T47D (cell line): Measurements from ENCODE around the gene SLC44A3.
A peak's percentile ranks its signal among the peaks of the same experiment; 100 is the strongest.

Source experiments
- DNase-seq, 2 experiments: peaks; one replicate each; pipeline versions ENCODE4 v3.0.0 to v3.0.0-alpha.2; 2011 to 2012; ENCODE audit warnings: low read depth in 1 of 2, low spot score in 1 of 2
- JUND ChIP-seq: IDR thresholded peaks from 2 replicates; pipeline ENCODE4 v1.6.1; 2012; ENCODE audit warnings: low read depth
- in situ Hi-C: cut with HindIII; loops from 2 replicates; pipeline ENCODE4 v1.10.0; 2016; ENCODE audit warnings: low sequenced_read_pairs, low pct_unique_long_range_greater_than_20kb

The SLC44A3 gene

GRCh38 chr1:94856004-94856403, 35.8 kb downstream of the SLC44A3 start:
- no peak for DNase-seq
- no peak for TF ChIP-seq JUND
- in situ Hi-C loops: no loop called here

- no peak for DNase-seq
- TF ChIP-seq JUND: no peak
- in situ Hi-C loops: no loop called here
Observed at GRCh38 chr1:94856868-94857267, 36.7 kb downstream of the SLC44A3 start.

GRCh38 chr1:94858276-94858675, 38.1 kb downstream of the SLC44A3 start:
- in situ Hi-C loops: no loop called here
- no peak for DNase-seq
- no peak for TF ChIP-seq JUND

- in situ Hi-C loops: no loop called here
- DNase-seq: no peak
- TF ChIP-seq JUND: no peak
Observed at GRCh38 chr1:94859174-94859573, 39.0 kb downstream of the SLC44A3 start.

- in situ Hi-C loops: no loop called here
- TF ChIP-seq JUND: no peak
- DNase-seq: no peak
Observed at GRCh38 chr1:94862718-94863117, 42.6 kb downstream of the SLC44A3 start.

GRCh38 chr1:94863297-94863911, 43.2 kb downstream of the SLC44A3 start:
- DNase-seq: no peak

GRCh38 chr1:94863919-94864318, 43.8 kb downstream of the SLC44A3 start:
- peak in 1 of 2 experiments; percentile 69 for DNase-seq
- in situ Hi-C loops: no loop called here
- peak; percentile 70; the same call in 1 of the 2 replicates for TF ChIP-seq JUND

More at GRCh38 chr1:94863297-94863911, 43.2 kb downstream of the SLC44A3 start:
- in situ Hi-C loops: no loop called here
- no peak for TF ChIP-seq JUND

- in situ Hi-C loops: no loop called here
- DNase-seq: peak in 1 of 2 experiments; percentile 64
- TF ChIP-seq JUND: no peak
Observed at GRCh38 chr1:94864821-94865220, 44.7 kb downstream of the SLC44A3 start.

- in situ Hi-C loops: no loop called here
- no peak for TF ChIP-seq JUND
- DNase-seq: peak in 1 of 2 experiments; percentile 57
Observed at GRCh38 chr1:94865360-94865759, 45.2 kb downstream of the SLC44A3 start.

- no peak for DNase-seq
- no peak for TF ChIP-seq JUND
- in situ Hi-C loops: no loop called here
Observed at GRCh38 chr1:94866164-94866807, 46.1 kb downstream of the SLC44A3 start.

- in situ Hi-C loops: no loop called here
- no peak for TF ChIP-seq JUND
- DNase-seq: no peak
Observed at GRCh38 chr1:94871031-94871430, 50.9 kb downstream of the SLC44A3 start.

GRCh38 chr1:94872771-94873495, 52.8 kb downstream of the SLC44A3 start:
- in situ Hi-C loops: no loop called here
- no peak for DNase-seq
- TF ChIP-seq JUND: no peak
